HG02973 (cell line): Measurements from ENCODE around the gene SPACA6.
"Not testable (repeated sequence)": the region's sequence is repeated elsewhere in the genome, so short reads cannot be mapped to it uniquely, and the experiment has no call there.

Experiments
- ATAC-seq: cut with Tn5 transposase; IDR thresholded peaks from one replicate; pipeline ENCODE4 v1.9.1; 2021; ENCODE audit warnings: moderate library complexity; ENCODE audit not compliant: unreplicated experiment

The SPACA6 gene

DNA sequence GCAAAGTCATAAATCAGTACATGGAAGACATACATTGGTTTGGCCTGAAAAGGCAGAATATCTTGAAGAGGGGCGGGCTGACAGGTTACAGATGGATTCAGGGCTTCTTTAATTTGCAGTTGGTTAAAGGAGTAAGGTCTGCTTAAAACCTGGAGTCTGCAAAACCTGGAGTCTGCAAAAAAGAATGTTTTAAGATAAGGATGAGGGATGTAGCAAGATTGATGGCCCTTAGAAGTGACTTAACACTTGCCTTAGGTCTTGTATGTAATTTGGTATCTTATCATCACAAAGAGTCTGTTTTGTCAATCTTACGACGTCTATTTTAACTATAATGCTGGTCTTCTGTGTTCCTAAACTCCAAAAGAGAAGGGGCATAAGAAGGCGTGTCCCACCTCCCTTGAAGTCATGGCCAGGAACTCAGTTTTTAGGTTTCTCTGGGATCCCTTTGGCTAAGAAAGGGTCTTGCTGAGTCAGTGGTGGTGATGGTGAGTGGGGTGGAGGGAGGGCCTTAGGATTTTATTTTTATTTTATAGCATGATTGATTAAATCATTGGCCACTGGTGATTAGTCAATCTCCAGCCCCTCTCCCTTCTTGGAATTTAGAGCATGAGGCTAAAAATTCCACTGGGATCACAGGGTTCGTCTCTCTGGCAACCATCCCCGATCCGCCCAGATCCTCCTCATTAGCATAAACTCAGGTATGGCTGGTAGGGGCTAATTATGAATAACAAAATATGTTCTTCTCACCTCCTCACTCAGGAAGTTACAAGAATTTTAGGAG is 40.8 kb downstream of the SPACA6 start:
- no peak for ATAC-seq

DNA sequence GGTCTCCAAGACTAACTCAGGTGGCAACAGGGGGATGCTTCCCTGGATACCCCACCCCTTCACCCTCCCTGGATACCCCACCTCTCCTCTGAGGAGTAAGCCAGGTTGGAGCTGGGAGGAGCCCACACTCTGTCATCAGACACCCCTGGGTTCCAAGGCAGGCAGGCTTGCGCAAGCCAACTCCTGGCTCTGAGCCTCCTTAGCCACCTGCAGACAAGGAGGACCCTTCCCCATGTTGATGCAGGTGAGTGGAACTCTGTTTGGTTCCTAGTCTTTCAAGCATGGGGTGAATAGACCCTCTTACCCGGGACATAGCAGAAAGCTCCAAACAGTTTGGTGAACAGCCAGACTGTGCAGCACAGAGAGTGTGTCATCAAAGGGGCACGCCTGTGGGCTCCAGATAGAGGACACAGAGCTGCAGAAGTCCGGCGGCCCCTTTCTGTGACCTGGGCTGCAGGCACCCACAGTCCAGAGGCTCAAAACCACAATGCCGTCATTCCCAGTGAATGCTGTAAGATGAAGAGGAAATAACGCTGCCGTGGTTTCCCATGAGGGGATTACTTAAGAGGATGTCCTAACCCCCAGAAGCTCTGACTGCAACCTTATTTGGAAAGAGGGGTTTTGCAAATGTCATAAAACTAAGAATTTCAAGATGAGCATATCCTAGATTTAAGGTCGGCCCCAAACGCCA is 42.8 kb downstream of the SPACA6 start:
- ATAC-seq = no peak

DNA sequence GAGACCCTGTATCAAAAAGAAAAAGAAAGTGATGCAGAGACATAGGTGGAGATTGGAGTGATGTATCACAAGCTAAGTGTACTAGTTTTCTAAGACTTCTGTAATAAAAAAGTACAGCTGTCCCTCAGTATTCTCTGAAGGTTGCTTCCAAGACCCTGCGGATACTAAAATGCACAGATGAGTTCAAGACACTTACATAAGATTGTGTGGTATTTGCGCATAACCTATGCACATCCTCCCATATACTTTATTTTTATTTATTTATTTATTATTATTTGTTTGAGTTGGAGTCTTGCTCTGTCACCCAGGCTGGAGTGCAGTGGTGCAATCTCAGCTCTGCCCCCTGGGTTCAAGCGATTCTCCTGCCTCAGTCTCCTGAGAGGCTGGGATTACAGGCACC is 44.3 kb downstream of the SPACA6 start:
- no peak for ATAC-seq

DNA sequence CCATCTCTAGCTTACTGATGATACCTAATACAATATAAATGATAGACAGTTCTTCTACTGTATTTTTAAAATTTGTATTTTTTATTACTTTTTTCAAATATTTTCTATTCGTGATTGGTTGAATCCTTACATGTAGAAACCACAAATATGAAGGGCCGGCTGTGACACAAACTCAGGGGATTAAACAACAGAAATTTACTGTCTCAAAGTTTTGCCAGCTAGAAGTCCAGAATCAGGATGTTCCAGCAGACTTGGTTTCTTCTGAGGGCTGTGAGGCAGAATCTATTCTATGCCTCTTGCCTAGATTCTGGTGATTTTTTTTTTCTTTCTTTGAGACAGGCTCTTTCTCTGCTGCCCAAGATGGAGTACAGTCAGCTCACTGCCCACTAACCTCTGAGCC is 44.8 kb downstream of the SPACA6 start:
- ATAC-seq = no peak

DNA sequence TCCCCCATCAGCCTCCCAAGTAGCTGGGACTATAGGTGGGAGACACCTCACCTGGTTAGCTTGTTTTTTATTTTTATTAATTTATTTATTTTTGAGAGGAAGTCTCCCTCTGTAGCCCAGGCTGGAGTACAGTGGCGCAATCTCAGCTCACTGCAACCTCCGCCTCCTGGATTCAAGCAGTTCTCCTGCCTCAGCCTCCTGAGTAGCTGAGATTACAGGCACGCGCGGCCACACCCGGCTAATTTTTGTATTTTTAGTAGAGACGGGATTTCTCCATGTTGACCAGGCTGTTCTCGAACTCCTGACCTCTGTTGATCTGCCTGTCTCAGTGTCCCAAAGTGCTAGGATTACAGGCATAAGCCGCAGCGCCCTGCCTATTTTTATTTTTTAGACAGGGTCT is 45.4 kb downstream of the SPACA6 start:
- ATAC-seq = not testable (repeated sequence)

DNA sequence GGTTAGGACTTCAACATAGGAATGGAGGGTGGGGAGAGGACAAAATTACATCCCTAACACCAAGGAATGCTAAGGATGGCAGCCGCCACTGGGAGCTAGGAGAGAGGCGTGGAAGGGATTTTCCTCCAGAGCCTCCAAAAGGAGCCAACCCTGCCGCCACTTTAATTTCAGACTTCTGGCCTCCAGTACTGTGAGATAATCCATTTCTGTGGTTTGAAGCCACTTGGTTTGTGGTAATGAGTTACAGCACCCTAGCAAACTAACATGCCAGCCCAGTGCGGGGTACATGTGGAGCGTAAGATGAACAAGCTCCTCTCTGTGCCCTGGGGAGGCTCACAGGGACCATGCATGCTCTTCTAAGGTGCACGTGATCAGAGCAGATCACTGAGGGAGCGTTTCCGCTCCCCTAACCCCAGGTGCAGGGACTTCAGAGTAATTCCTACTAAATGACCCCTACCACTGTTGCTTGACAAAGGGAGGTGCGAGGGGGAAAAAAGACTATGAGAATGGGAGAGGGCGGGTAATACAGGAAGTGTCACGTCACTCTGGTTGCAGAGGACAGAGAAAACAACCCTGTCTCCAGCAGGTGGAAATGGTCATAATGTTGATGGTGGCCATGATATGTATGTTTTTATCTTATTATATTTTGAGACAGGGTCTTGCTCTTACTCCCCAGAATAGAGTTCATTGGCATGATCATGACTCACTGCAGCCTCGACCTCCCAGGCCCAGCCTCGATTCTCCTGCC is 46.5 kb downstream of the SPACA6 start:
- ATAC-seq = no peak

DNA sequence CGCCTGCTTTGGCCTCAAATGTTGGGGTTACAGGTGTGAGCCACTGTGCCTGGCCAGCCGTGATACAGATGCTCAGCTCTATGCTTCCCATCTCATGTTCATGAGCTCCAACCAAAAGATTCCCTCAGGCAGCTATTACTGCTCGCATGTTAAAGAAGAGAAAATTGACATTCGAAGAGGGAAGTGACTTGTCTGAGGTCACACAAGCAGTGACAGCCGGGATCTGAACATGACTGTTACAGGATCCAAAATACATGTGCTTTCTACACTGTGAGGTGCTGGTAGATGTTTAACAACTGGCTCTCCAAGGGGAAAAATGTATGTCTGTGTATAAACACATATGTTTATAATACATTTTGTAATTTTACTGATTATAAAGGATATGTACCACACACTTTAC is 47.2 kb downstream of the SPACA6 start:
- no peak for ATAC-seq

DNA sequence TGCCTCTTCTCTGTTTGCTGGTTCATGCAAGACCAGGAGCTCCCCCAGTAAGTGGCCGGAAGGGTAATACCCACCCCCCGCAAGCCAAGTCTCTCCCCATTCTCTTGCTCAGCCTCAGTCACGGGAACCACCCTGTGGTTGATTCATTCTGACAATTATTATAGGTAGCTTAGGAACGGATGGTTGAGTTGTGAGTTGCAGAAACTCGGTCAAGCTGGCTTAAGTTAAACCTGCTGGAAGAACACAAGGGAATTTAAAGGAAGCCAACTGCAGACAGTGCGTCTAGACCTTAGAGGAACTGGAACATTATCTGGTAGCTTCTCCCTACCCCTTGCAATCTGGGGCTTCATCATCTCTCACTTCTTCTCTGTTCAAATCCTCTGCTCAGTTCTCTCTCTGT is 49.7 kb downstream of the SPACA6 start:
- no peak for ATAC-seq

DNA sequence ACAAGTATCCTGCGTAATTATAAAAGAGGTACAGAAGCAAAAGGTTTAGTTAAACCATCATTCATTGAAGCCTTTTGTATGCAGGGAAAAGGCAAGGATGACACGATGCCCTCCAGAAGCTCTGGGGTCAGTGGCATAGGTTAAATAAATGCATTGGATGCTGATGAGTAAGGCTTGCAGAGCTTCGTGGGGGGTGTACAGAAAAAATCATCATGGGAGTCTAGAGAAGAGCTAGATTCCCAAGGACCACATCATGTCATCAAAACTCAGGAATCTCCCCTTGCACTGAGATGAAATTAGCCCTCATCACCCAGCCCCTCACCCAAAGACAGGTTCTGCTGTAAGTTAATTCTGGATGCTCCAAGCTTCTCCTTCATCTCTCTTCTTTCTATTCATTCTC is 50.3 kb downstream of the SPACA6 start:
- no peak for ATAC-seq

DNA sequence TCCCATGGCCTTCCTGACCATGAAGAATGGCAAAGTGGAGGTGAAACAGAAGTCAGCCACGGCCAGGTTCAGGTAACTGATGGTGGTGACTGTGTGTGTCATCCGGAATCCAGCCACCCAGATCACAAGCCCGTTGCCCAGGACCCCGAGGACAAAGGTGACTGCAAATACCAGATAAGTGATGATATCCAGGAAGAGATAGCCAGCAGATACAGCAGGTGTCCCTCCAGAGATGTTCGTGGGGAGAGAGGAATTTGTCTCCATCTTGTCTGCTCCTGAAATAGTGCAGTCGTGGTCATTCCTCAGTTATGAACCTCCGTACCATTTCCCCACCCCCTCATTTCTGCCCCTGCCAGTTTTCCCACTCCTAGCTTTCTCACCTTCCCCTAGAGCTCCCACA is 53.6 kb downstream of the SPACA6 start:
- no peak for ATAC-seq

DNA sequence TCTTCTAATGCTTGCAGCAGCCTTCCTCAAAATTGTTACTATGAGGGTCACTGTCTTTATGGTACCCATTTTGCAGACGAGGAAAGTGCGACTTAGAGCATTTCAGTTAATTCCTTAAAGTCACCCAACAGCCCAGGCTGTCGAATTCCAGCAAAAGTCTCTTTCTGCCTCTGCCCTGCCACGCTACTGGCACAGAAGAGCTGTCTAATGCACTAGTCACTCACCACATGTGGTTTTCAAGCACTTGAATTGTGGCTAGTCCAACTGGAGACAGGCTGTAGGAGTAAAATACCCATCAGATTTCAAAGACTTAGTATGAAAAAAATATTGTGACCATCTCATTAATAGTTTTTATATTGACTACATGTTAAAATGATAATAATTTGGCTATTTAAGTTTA is 56.8 kb downstream of the SPACA6 start:
- no peak for ATAC-seq

DNA sequence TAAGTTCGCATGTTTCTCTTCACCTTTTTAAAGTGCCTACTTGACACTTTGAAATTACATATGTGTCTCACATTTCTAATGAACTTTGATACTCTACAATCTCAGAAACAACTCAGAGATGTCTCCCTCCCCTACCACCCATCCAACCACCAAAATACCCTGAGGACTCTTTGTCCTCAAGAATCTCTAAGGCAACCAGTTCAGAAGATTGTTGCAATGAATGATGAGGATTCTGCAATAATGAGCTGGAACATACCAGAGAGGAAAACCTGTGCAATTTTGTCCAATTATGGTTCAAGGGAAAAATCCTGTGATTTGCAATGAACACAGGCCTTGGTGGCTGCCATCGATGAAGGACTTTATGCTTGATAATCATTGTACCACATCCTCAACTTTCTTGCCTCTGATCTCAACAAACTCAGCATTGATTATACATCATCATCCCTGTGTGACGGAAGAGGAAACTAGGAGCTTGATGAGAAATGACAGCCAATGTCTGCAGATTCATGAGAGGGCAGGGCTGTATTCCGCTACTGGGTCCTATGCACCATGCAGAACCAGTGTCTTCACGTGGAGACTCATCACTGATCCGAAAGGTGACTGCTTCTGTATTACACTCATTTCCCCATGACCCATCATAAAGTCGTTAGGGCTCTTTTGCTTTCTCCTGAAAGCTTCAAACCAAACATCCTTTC is 57.4 kb downstream of the SPACA6 start:
- ATAC-seq = no peak

DNA sequence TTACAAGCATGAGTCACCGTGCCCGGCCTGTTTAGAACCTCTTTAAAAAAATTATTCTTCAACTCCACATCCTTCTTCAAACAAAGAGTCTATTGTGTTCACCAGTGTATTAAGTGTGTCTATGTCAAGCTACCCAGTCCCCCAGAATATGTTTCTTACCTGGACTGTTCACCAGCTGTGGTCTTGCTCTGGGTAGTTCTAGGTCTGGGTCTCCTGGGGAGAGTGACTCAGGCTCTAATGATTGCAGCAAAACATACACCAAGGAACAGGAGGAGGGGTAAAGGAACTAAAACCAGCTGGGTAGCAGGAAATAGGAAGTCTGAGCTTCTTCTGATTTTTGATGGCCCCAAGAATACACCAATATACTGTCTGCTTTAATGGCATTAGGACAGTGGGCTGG is 58.5 kb downstream of the SPACA6 start, which contains the start of gene FPR1:
Gene FPR1, minus strand, starts transcription at position 224 of the 400 bp plus-strand sequence. CDS start 4,884 bp downstream, outside the sequence.
- no peak for ATAC-seq

DNA sequence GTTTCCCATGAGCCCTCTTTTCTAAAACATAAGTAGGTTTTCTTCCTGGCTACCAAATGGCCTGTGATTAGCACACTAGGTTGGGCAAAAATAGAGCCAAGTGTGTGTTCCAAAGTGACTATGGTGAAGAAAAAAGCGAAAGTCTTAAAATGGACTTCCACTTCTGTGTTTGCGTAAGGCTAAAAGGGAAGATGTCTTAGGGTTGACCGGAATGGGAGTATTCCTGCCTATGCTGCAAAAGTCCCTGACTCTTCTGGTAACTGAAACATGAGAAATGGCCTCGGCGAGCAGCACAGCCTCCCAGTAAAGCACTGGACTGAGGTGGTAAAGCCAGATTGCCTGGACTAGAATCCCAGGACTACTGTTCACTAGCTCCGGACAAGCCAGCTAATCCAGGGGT is 61.0 kb downstream of the SPACA6 start:
- ATAC-seq = no peak

DNA sequence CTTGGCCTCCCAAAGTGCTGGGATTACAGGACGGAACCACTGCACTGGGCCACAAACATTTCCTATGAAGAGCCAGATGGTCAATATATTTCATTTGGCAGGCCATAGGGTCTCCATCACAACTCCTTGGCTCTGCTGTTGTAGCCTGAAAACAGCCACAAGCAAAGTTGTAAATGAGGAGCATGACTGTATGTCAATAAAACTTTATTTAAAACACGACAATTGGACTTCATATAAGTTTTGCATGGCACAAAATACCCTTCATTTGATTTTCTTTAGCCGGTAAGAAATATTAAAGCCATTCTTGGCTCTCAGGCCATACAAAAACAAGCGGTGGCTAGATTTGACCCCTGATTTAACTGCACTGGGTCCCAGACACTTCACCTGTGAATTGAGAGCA is 61.6 kb downstream of the SPACA6 start:
- no peak for ATAC-seq
